GM23338 (cell line): Measurements from ENCODE around the gene MAP2K3.
"Not testable (repeated sequence)": the region's sequence is repeated elsewhere in the genome, so short reads cannot be mapped to it uniquely, and the experiment has no call there.

Source experiments
- CREB1 ChIP-seq: fragments of 250-450 bp; sonication (Bioruptor Pico); IDR thresholded peaks from 2 replicates; pipeline ENCODE4 v1.5.0; 2020; ENCODE audit warnings: low read depth, mild to moderate bottlenecking, moderate library complexity
- EZH2 ChIP-seq: fragments of 200-600 bp; sonication (generic); IDR thresholded peaks from one replicate; pipeline ENCODE4 v1.8.0; 2017; ENCODE audit warnings: antibody characterized with exemption, mild to moderate bottlenecking, low read depth; ENCODE audit not compliant: unreplicated experiment
- EZH2phosphoT487 ChIP-seq: fragments of 200-600 bp; sonication (generic); IDR thresholded peaks from one replicate; pipeline ENCODE4 v1.8.1; 2018; ENCODE audit warnings: antibody characterized with exemption; ENCODE audit not compliant: unreplicated experiment
- JUNB ChIP-seq: IDR thresholded peaks from one replicate; pipeline ENCODE4 v1.6.1; 2016; ENCODE audit warnings: antibody characterized with exemption; ENCODE audit not compliant: unreplicated experiment
- POLR2AphosphoS5 ChIP-seq: IDR thresholded peaks from 2 replicates; pipeline ENCODE4 v1.6.1; 2016; ENCODE audit warnings: antibody characterized with exemption, low read depth
- ZNF114 ChIP-seq: fragments of 250-450 bp; sonication (Bioruptor Pico); IDR thresholded peaks from 2 replicates; pipeline ENCODE4 v1.5.0; 2020; ENCODE audit warnings: mild to moderate bottlenecking, moderate library complexity
- ZNF331 ChIP-seq: fragments of 250-450 bp; sonication (Bioruptor Pico); IDR thresholded peaks from 2 replicates; pipeline ENCODE4 v1.5.0; 2020; ENCODE audit warnings: low read depth, mild to moderate bottlenecking, moderate library complexity
- TF ChIP-seq, protein P1 (sequence below), 2 experiments: fragments of 200-600 bp in 1 of 2; sonication (generic) in 1 of 2; conservative IDR thresholded peaks; 2 replicates each; pipeline versions ENCODE4 v1.5.1 to v1.6.1; 2016 to 2017; ENCODE audit warnings: antibody characterized with exemption in 2 of 2, low read depth in 2 of 2, mild to moderate bottlenecking in 2 of 2, moderate library complexity in 1 of 2
- TF ChIP-seq, protein P2 (sequence below): IDR thresholded peaks from one replicate; pipeline ENCODE4 v1.6.1; 2018; ENCODE audit warnings: antibody characterized with exemption; ENCODE audit not compliant: unreplicated experiment

DNA sequence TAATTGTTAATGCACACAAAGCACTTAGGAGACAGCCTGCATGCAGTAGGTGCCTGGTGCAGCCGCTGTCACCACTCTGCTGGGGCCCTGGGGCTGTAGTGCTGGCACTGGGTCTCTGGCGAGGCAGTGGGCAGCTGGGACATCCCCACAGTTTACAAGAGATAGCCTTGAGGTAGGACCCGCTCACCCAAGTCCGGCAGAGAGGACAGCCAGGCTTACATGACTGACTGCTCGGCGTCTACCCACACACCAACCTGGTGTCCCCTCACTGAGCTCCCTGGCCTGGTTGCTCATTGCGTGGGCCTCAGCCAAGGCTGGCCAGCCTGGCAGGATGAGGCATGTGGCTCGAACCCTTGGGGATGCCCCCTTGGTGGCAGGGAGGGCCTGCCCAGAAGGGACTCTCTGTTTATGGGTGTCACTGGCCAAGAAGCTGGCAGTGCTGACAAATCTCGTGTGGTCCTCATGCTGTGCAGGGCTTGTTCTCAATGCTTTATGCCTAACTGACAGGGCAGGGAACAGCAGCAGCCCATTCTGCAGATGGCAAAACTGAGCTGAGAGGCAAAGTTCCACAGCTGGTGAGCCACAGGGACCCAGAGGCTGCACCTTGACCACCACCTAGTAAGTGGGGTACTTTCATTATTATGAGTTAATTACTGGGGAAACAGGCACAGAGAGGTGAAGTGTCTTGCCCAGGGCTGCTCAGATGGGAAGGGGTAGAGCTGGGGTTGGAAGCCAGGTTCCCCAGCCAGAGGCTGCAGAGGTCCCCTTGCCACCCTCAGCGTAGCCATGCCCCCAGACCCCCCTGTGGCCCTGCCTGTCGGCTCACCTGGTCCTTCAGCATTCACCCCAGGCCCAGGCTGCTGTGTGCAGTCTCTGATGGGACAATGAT, 58.8 kb downstream of the MAP2K3 start:
- TF ChIP-seq, protein P1, sequence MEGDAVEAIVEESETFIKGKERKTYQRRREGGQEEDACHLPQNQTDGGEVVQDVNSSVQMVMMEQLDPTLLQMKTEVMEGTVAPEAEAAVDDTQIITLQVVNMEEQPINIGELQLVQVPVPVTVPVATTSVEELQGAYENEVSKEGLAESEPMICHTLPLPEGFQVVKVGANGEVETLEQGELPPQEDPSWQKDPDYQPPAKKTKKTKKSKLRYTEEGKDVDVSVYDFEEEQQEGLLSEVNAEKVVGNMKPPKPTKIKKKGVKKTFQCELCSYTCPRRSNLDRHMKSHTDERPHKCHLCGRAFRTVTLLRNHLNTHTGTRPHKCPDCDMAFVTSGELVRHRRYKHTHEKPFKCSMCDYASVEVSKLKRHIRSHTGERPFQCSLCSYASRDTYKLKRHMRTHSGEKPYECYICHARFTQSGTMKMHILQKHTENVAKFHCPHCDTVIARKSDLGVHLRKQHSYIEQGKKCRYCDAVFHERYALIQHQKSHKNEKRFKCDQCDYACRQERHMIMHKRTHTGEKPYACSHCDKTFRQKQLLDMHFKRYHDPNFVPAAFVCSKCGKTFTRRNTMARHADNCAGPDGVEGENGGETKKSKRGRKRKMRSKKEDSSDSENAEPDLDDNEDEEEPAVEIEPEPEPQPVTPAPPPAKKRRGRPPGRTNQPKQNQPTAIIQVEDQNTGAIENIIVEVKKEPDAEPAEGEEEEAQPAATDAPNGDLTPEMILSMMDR (conservative IDR thresholded peaks at IDR 0.05; ENCODE audit: low read depth in 2 of 2) = not testable (repeated sequence)
- TF ChIP-seq, protein P2, sequence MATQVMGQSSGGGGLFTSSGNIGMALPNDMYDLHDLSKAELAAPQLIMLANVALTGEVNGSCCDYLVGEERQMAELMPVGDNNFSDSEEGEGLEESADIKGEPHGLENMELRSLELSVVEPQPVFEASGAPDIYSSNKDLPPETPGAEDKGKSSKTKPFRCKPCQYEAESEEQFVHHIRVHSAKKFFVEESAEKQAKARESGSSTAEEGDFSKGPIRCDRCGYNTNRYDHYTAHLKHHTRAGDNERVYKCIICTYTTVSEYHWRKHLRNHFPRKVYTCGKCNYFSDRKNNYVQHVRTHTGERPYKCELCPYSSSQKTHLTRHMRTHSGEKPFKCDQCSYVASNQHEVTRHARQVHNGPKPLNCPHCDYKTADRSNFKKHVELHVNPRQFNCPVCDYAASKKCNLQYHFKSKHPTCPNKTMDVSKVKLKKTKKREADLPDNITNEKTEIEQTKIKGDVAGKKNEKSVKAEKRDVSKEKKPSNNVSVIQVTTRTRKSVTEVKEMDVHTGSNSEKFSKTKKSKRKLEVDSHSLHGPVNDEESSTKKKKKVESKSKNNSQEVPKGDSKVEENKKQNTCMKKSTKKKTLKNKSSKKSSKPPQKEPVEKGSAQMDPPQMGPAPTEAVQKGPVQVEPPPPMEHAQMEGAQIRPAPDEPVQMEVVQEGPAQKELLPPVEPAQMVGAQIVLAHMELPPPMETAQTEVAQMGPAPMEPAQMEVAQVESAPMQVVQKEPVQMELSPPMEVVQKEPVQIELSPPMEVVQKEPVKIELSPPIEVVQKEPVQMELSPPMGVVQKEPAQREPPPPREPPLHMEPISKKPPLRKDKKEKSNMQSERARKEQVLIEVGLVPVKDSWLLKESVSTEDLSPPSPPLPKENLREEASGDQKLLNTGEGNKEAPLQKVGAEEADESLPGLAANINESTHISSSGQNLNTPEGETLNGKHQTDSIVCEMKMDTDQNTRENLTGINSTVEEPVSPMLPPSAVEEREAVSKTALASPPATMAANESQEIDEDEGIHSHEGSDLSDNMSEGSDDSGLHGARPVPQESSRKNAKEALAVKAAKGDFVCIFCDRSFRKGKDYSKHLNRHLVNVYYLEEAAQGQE = not testable (repeated sequence)
- not testable (repeated sequence) for TF ChIP-seq EZH2; EZH2phosphoT487; ZNF331 (CRISPR knock-in tag); POLR2AphosphoS5; CREB1 (CRISPR knock-in tag); JUNB; ZNF114
